ENCODE results near the gene LAMC3. TPM values are rescaled to one million over a fixed set of nuclear protein-coding genes. Genes with fewer than 3 reads are reported as not detected.

Gene LAMC3
- total RNA-seq, 2 experiments from 2014 or later: 0.66 to 1.7 TPM

GRCh38 chr9:130993303-130994030, 15.5 kb upstream of the LAMC3 start:
- peaks cover 0 to 12% of the 10 kb centered on the region in 2 experiments for H3K9me3 ChIP-seq (ENCODE audit: control insufficient read depth in 1 of 2, insufficient read depth in 1 of 2, low read length in 2 of 2)
- H3K9me3 Mint-ChIP-seq: no peaks in the 10 kb centered on the region
- no peak overlapping the region for H3K4me3 ChIP-seq (ENCODE audit: low read length)
- no peak for DNase-seq
- TF ChIP-seq, protein P1, sequence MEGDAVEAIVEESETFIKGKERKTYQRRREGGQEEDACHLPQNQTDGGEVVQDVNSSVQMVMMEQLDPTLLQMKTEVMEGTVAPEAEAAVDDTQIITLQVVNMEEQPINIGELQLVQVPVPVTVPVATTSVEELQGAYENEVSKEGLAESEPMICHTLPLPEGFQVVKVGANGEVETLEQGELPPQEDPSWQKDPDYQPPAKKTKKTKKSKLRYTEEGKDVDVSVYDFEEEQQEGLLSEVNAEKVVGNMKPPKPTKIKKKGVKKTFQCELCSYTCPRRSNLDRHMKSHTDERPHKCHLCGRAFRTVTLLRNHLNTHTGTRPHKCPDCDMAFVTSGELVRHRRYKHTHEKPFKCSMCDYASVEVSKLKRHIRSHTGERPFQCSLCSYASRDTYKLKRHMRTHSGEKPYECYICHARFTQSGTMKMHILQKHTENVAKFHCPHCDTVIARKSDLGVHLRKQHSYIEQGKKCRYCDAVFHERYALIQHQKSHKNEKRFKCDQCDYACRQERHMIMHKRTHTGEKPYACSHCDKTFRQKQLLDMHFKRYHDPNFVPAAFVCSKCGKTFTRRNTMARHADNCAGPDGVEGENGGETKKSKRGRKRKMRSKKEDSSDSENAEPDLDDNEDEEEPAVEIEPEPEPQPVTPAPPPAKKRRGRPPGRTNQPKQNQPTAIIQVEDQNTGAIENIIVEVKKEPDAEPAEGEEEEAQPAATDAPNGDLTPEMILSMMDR (IDR thresholded peaks at IDR 0.05): no peak
- no peak overlapping the region for H3K27ac ChIP-seq (ENCODE audit: low read depth in 1 of 2, low read length in 2 of 2)
- ATAC-seq (ENCODE audit: poor library complexity): no peak
- no peaks in the 10 kb centered on the region for H3K4me1 Mint-ChIP-seq (ENCODE audit: low read depth)
- H3K36me3 Mint-ChIP-seq (ENCODE audit: low read depth): no peaks in the 10 kb centered on the region
- H3K4me1 ChIP-seq (ENCODE audit: insufficient read depth, low read length): peaks cover 11% of the 10 kb centered on the region
- H3K27me3 Mint-ChIP-seq: peaks cover 3% of the 10 kb centered on the region
- ChIA-PET CTCF (no interaction called here), POLR2A (no interaction called here)
- no peak overlapping the region for H3K27ac Mint-ChIP-seq
- H3K27me3 ChIP-seq (ENCODE audit: control insufficient read depth in 1 of 2, insufficient read depth in 2 of 2, low read length in 2 of 2): peaks cover 0 to 3% of the 10 kb centered on the region in 2 experiments
- intact Hi-C loops (cut with DNase I, micrococcal nuclease): no loop called here
- no peaks in the 10 kb centered on the region for H3K36me3 ChIP-seq (ENCODE audit: insufficient read depth, low read length)
- no peak overlapping the region for H3K4me3 Mint-ChIP-seq

GRCh38 chr9:130994135-130995085, 14.6 kb upstream of the LAMC3 start:
- H3K36me3 Mint-ChIP-seq (ENCODE audit: low read depth): no peaks in the 10 kb centered on the region
- H3K27ac Mint-ChIP-seq: no peak overlapping the region
- Histone ChIP-seq H3K27ac (ENCODE audit: low read depth in 1 of 2, low read length in 2 of 2) (no peak overlapping the region), H3K9me3 (ENCODE audit: control insufficient read depth in 1 of 2, insufficient read depth in 1 of 2, low read length in 2 of 2) (peaks cover 0 to 12% of the 10 kb centered on the region in 2 experiments), H3K27me3 (ENCODE audit: control insufficient read depth in 1 of 2, insufficient read depth in 2 of 2, low read length in 2 of 2) (peaks cover 0 to 3% of the 10 kb centered on the region in 2 experiments), H3K36me3 (ENCODE audit: insufficient read depth, low read length) (no peaks in the 10 kb centered on the region), H3K4me3 (ENCODE audit: low read length) (no peak overlapping the region), H3K4me1 (ENCODE audit: insufficient read depth, low read length) (peaks cover 11% of the 10 kb centered on the region)
- H3K27me3 Mint-ChIP-seq: peaks cover 9% of the 10 kb centered on the region
- intact Hi-C loops (cut with DNase I, micrococcal nuclease): no loop called here
- no peak overlapping the region for H3K4me3 Mint-ChIP-seq
- TF ChIP-seq, protein P1 (IDR thresholded peaks at IDR 0.05): no peak
- no peaks in the 10 kb centered on the region for H3K4me1 Mint-ChIP-seq (ENCODE audit: low read depth)
- no peak for DNase-seq
- CTCF ChIA-PET: no interaction called here
- POLR2A ChIA-PET: no interaction called here
- H3K9me3 Mint-ChIP-seq: no peaks in the 10 kb centered on the region
- no peak for ATAC-seq (ENCODE audit: poor library complexity)

- Histone ChIP-seq H3K4me3 (ENCODE audit: low read length) (no peak overlapping the region), H3K27ac (ENCODE audit: low read depth in 1 of 2, low read length in 2 of 2) (no peak overlapping the region), H3K27me3 (ENCODE audit: control insufficient read depth in 1 of 2, insufficient read depth in 2 of 2, low read length in 2 of 2) (peaks cover 0 to 3% of the 10 kb centered on the region in 2 experiments), H3K36me3 (ENCODE audit: insufficient read depth, low read length) (no peaks in the 10 kb centered on the region), H3K9me3 (ENCODE audit: control insufficient read depth in 1 of 2, insufficient read depth in 1 of 2, low read length in 2 of 2) (peaks cover 0 to 5% of the 10 kb centered on the region in 2 experiments), H3K4me1 (ENCODE audit: insufficient read depth, low read length) (peaks cover 11% of the 10 kb centered on the region)
- CTCF ChIA-PET: no interaction called here
- ATAC-seq (ENCODE audit: poor library complexity) (no peak), DNase-seq (peak in 2 of 14 experiments; percentile 9 to 14)
- H3K27ac Mint-ChIP-seq: no peak overlapping the region
- H3K27me3 Mint-ChIP-seq: peaks cover 13% of the 10 kb centered on the region
- TF ChIP-seq, protein P1 (IDR thresholded peaks at IDR 0.05): no peak
- no peak overlapping the region for H3K4me3 Mint-ChIP-seq
- no peaks in the 10 kb centered on the region for H3K36me3 Mint-ChIP-seq (ENCODE audit: low read depth)
- no peaks in the 10 kb centered on the region for H3K4me1 Mint-ChIP-seq (ENCODE audit: low read depth)
- intact Hi-C loops (cut with DNase I, micrococcal nuclease): no loop called here
- no peaks in the 10 kb centered on the region for H3K9me3 Mint-ChIP-seq
- POLR2A ChIA-PET: no interaction called here
These were observed 13.6 kb upstream of the LAMC3 start for GRCh38 chr9:130995086-130996011.
